ENCODE measurements around the gene CACNG4.

DNA sequence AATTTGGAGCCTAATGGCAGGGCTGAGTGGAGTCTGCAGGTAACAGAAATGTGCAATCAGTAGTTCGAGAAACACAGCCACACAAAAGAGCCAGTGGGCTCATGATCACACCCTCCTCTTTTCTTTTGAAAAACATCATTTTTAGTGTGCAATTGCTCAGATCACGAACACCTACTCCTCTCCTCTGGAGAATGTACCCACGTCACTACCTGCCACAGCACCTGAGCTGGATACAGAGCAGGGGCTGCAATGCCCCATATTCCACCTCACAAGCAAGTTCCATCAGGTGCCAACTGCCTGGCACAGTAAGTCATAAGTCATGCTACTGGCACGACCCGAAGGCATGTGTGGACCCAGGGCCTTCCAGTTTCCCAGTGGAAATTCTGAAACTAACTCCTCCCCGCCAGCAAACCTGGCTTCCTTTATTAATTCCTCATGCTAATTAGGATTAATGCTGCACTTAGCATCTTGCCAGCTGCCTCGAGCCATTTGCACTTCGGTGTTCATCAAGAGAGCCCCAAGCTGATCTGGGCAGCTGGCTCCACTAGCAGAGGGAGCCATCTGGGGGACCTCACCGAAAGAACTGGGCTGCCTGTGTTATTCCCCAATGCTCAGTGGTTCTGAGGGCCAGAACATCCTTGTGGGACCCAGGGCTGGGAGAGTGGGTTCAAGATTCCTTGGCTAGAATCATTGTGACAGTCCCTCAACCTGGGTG, 2.4 kb downstream of the CACNG4 start:
- TF ChIP-seq, protein P1, sequence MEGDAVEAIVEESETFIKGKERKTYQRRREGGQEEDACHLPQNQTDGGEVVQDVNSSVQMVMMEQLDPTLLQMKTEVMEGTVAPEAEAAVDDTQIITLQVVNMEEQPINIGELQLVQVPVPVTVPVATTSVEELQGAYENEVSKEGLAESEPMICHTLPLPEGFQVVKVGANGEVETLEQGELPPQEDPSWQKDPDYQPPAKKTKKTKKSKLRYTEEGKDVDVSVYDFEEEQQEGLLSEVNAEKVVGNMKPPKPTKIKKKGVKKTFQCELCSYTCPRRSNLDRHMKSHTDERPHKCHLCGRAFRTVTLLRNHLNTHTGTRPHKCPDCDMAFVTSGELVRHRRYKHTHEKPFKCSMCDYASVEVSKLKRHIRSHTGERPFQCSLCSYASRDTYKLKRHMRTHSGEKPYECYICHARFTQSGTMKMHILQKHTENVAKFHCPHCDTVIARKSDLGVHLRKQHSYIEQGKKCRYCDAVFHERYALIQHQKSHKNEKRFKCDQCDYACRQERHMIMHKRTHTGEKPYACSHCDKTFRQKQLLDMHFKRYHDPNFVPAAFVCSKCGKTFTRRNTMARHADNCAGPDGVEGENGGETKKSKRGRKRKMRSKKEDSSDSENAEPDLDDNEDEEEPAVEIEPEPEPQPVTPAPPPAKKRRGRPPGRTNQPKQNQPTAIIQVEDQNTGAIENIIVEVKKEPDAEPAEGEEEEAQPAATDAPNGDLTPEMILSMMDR (IDR thresholded peaks at IDR 0.05 in 4 of 5, conservative IDR thresholded peaks at IDR 0.05 in 1 of 5) = no peak
- TF ChIP-seq POLR2A (IDR thresholded peaks at IDR 0.05) = no peak
